AG09309 (cell line): Measurements from ENCODE around the gene WWTR1.

ENCODE experiments used
- DNase-seq: peaks from one replicate; pipeline ENCODE4 v3.0.0-alpha.2; 2010; ENCODE audit warnings: low read depth
- H3K4me3 ChIP-seq: 2 replicates; pipeline ENCODE4 v1.5.1; 2011; ENCODE audit warnings: mild to moderate bottlenecking, low read depth, low read length, moderate library complexity; ENCODE audit not compliant: control insufficient read depth
- TF ChIP-seq, protein P1 (sequence below): IDR thresholded peaks from 2 replicates; pipeline ENCODE4 v1.5.1; 2011; ENCODE audit warnings: mild to moderate bottlenecking, low read depth, low read length, inconsistent platforms; ENCODE audit not compliant: insufficient read depth, control insufficient read depth; ENCODE audit errors: missing control alignments

Gene WWTR1

DNA sequence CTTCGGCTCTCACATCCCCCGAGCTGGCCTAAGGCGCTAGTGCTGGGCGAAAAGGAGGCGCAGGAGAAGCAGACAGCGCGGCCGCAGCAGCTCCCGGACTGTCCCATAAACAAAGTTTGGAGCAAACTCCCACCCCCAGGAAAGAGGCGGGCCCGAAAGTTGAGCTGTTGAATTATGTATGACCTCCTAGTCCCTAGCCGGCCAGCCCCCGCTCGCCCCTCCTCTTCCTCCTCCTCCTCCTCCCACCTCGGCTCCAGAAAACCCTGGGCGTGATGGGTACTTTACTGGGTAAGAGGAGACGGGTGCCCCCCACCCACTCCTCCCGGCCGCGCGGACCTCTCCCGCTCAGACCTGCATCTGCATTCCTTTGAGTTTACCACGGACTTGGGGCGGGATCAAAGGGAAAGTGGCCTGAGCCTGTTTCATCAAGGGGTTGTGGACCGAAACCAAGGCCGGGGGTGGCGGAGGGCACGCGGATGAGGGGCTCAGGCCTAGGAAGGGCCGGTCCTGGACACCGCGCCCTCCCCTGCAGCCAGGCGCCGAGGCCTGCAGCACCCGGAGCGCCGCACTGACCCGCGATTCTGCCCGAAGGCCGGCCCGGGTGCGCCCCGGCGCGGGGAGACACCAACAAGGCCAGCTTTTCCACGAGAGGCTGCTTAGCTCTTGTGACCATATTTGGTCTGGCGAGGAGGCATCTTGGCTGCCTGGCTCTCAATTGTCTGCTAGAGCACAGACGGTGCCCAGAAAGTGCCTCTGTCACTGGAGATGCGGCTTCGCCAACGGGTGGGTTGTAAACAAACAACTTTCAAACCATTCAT is at the start of gene WWTR1:
Gene WWTR1, minus strand, starts transcription at position 100 of the 818 bp plus-strand sequence. CDS start 719 bp downstream, outside the sequence.
- peak; percentile 77 for DNase-seq
- TF ChIP-seq, protein P1, sequence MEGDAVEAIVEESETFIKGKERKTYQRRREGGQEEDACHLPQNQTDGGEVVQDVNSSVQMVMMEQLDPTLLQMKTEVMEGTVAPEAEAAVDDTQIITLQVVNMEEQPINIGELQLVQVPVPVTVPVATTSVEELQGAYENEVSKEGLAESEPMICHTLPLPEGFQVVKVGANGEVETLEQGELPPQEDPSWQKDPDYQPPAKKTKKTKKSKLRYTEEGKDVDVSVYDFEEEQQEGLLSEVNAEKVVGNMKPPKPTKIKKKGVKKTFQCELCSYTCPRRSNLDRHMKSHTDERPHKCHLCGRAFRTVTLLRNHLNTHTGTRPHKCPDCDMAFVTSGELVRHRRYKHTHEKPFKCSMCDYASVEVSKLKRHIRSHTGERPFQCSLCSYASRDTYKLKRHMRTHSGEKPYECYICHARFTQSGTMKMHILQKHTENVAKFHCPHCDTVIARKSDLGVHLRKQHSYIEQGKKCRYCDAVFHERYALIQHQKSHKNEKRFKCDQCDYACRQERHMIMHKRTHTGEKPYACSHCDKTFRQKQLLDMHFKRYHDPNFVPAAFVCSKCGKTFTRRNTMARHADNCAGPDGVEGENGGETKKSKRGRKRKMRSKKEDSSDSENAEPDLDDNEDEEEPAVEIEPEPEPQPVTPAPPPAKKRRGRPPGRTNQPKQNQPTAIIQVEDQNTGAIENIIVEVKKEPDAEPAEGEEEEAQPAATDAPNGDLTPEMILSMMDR: no peak
- H3K4me3 ChIP-seq: peak within 1 kb of the TSS; percentile 77

DNA sequence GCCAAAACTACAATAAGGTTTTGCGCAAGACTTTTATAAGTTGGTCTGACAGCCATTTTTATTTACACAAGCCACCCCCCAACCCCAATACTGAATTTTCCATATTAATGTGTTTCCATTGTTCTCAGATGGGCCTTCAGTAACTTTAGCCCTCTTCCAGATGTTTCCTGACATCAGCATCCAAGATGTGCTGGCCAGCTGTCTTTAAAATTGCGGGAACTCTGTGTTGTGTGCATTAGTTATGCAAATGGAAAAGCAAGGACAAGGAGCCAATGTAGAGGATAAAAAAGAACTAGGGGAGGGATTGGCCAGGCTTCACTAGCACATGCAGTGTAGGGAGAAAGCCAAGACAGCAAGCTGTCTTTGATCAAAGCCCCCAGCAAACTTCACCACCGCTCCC is 49.1 kb upstream of the WWTR1 start:
- TF ChIP-seq, protein P1: no peak
- no peak for DNase-seq
- no peak overlapping the region for H3K4me3 ChIP-seq

DNA sequence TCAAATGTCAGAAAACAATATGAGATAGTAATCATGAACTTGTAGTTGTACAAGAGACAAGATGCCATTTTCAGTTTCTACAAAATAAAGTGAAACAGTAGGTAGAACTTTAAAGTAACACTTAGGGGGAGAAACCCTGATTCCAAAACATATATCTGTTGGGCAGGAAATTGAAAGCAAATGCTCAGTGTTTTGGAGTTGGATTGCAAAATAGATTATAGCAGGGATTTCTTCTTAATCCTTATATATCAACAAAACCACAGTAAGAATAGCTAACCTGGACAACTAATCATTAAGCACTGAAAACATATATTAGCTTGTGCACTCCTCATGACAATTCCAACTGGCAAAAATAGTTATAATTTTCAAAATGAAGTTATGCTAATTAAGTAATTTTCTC is 47.6 kb upstream of the WWTR1 start:
- TF ChIP-seq, protein P1: no peak
- H3K4me3 ChIP-seq: no peak overlapping the region
- no peak for DNase-seq

DNA sequence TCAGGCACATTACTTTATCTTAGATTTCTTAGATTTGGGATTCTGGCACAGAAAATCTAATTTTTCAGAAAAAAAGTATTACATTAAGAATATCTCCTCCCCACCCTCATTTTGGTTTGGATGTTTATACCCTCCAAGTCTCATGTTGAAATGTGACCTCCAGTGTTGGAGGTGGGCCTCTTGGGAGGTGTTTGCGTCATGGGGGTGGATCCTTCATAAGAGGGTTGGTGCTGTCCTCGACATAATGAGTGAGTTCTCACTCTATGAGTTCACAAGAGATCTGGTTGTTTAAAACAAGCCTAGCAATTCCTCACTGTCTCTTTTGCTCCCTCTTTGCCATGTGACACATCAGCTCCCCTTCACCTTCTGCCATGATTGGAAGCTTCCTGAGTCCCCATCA is 45.6 kb upstream of the WWTR1 start:
- TF ChIP-seq, protein P1: no peak
- H3K4me3 ChIP-seq: no peak overlapping the region
- DNase-seq: peak; percentile 21

DNA sequence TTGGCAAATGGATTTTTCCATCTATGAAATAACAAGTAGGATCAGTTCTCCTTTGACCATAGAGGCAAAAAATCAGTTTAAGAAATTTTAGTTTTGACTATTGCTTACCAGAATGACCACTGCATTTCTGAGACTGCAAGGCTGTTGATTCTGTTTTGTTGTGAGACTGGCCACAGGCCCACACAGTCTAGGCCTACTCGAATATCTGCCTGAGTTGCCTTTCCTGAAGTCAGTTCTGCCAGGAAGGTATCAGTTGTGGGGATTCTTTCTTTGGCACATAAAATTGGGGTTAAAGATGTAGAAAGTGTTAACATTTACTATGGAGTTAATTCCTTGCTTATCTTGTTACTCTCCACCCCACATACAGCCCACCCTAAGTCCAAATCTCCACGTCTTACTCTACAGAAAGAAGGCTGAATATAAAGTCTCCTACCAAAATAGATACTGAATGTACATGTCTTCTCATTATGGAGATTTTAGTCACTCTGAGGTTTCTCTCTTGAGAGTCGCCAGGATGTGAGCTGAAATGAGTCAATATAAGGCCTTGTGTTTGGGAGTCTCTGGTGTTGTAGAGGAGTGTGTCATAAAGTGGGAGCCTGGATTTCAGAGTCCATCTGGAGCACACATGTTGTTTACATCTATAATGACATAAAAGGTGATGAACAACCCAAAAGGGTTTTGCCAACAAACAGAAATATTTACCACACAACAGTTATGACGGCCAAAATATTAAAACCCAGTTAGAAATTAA is 45.0 kb upstream of the WWTR1 start:
- peak; percentile 79 for DNase-seq
- H3K4me3 ChIP-seq: no peak overlapping the region
- TF ChIP-seq, protein P1: no peak

DNA sequence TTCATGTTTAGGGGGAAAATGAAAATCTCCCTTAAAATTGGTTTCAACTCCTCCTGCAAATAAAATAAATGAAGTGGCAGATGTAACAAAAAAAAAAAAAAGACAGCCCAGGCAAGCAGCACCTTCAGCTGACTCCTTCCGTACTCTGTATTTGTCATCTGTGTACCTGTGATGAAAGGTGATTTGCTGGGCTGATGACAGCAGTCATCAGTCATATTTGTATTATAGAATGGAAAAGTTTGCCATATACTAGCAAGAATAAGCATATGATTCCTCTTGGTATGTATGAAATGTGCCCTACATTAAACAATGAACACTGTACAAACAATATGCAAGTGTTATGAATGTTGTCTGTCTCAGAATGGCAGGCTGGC is 44.1 kb upstream of the WWTR1 start:
- TF ChIP-seq, protein P1: no peak
- H3K4me3 ChIP-seq: no peak overlapping the region
- DNase-seq: no peak
